Measurements from ENCODE around the gene CFAP57.

CFAP57 gene

DNA sequence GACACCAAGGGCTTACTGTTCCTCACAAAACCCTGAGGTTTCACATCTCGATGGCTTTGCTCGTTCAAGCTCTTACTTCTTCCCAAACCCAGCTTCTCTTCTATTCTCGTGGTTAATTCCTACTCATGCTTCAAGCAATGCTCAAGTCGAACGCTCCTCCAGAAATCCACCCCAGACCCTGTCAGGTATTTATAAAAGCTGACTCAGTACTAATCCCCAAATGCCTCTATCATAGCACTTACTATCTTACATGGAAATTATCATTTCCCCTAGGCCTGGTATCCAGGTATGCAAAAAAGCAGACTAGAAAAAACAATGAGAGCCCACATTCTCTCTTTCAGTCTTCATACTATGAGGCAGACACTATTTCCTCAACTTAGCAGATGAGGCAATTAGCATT is 6.4 kb upstream of the CFAP57 start:
- Histone ChIP-seq H3K27me3 (ENCODE audit: low read length) (no peaks in the 10 kb centered on the region), H3K4me2 (ENCODE audit: low read depth, low read length, poor library complexity, severe bottlenecking) (no peak overlapping the region), H3K9me2 (replicated peaks; ENCODE audit: insufficient read depth, low read length) (no peaks in the 10 kb centered on the region), H4K20me1 (ENCODE audit: low read depth, low read length) (no peaks in the 10 kb centered on the region), H3F3A (ENCODE audit: insufficient read depth) (no peaks in the 10 kb centered on the region; the same call in 1 of the 2 replicates), H3K9me3 (ENCODE audit: insufficient read depth, low read length) (no peaks in the 10 kb centered on the region), H3K27ac (ENCODE audit: low read depth, low read length) (no peak overlapping the region), H3K4me3 (ENCODE audit: insufficient read depth, low read length, poor library complexity, severe bottlenecking) (no peak overlapping the region), H3K9ac (ENCODE audit: low read length) (no peak overlapping the region), H2AFZ (ENCODE audit: low read depth, low read length, severe bottlenecking) (no peak overlapping the region), H3K36me3 (ENCODE audit: low read length) (peaks cover 24% of the 10 kb centered on the region; the same call in 1 of the 2 replicates), H3K79me2 (ENCODE audit: insufficient read depth, low read length) (peaks cover 10% of the 10 kb centered on the region; the same call in 1 of the 2 replicates)
- TF ChIP-seq, protein P1, sequence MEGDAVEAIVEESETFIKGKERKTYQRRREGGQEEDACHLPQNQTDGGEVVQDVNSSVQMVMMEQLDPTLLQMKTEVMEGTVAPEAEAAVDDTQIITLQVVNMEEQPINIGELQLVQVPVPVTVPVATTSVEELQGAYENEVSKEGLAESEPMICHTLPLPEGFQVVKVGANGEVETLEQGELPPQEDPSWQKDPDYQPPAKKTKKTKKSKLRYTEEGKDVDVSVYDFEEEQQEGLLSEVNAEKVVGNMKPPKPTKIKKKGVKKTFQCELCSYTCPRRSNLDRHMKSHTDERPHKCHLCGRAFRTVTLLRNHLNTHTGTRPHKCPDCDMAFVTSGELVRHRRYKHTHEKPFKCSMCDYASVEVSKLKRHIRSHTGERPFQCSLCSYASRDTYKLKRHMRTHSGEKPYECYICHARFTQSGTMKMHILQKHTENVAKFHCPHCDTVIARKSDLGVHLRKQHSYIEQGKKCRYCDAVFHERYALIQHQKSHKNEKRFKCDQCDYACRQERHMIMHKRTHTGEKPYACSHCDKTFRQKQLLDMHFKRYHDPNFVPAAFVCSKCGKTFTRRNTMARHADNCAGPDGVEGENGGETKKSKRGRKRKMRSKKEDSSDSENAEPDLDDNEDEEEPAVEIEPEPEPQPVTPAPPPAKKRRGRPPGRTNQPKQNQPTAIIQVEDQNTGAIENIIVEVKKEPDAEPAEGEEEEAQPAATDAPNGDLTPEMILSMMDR (IDR thresholded peaks at IDR 0.05; ENCODE audit: insufficient read depth, low read length, poor library complexity, severe bottlenecking) = no peak
- TF ChIP-seq EZH2phosphoT487 (conservative IDR thresholded peaks at IDR 0.05; ENCODE audit: low read length) = no peak

DNA sequence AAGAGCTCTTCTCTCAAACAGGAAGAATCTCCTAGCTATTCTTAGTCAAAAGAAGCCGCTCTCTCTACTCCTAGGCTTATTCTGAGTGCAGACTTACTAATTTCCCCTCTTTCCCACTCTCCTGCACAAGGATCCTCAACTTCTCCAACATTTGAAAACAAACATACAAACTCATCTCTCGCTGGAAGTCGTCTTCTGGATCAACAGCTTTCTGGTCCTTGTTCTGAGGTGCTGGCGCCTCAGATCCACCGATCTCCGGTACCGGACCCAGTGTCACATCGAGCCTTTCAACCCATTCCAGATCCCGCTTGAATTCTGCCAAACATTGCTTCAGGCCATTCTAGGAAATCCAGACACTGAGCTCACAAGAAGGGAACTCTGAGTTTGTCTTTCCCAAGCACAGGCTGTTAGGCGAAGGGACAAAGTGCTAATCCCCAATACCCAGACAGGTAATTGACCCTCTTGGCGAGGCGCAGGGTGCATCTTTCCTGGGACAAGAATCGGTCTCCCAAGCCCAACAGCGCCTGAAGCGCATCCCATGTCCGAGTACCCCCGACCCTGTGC is 736 bp upstream of the CFAP57 start:
- peaks cover 13% of the 10 kb centered on the region; the same call in 1 of the 2 replicates for H3K36me3 ChIP-seq (ENCODE audit: low read length)
- H3K9me3 ChIP-seq (ENCODE audit: insufficient read depth, low read length) = no peaks in the 10 kb centered on the region
- no peaks in the 10 kb centered on the region for H4K20me1 ChIP-seq (ENCODE audit: low read depth, low read length)
- peak overlapping the region; percentile 84 for H3K4me3 ChIP-seq (ENCODE audit: insufficient read depth, low read length, poor library complexity, severe bottlenecking)
- no peaks in the 10 kb centered on the region for H3K9me2 ChIP-seq (replicated peaks; ENCODE audit: insufficient read depth, low read length)
- no peaks in the 10 kb centered on the region for H3K27me3 ChIP-seq (ENCODE audit: low read length)
- TF ChIP-seq EZH2phosphoT487 (conservative IDR thresholded peaks at IDR 0.05; ENCODE audit: low read length) = no peak
- TF ChIP-seq, protein P1 (IDR thresholded peaks at IDR 0.05; ENCODE audit: insufficient read depth, low read length, poor library complexity, severe bottlenecking) = no peak
- no peaks in the 10 kb centered on the region for H3F3A ChIP-seq (ENCODE audit: insufficient read depth)
- no peak overlapping the region for H3K27ac ChIP-seq (ENCODE audit: low read depth, low read length)
- H3K4me2 ChIP-seq (ENCODE audit: low read depth, low read length, poor library complexity, severe bottlenecking) = peak overlapping the region; percentile 84
- H3K9ac ChIP-seq (ENCODE audit: low read length) = peak overlapping the region; percentile 84
- peak overlapping the region; percentile 57 for H2AFZ ChIP-seq (ENCODE audit: low read depth, low read length, severe bottlenecking)
- H3K79me2 ChIP-seq (ENCODE audit: insufficient read depth, low read length) = peaks cover 22% of the 10 kb centered on the region

DNA sequence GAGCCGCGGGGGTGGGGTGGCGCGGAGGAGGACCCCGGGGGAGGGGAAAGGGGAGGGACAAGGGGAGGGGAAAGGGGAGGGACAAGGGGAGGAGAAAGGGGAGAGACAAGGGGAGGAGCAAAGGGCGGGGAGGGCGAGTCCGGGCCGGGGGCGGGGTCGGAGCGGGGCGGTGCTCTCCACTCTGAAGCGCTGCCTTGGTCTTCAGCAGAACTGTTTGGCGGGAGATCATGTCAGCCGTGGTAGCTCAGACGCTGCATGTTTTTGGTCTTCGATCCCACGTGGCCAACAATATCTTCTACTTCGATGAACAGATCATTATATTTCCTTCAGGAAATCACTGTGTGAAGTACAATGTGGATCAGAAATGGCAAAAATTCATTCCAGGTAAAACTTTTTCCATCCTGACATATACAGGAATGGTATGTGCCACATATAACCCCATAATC is 420 bp downstream of the CFAP57 start:
- Histone ChIP-seq H3K4me2 (ENCODE audit: low read depth, low read length, poor library complexity, severe bottlenecking) (peak overlapping the region; percentile 84), H3K36me3 (ENCODE audit: low read length) (peaks cover 8% of the 10 kb centered on the region; the same call in 1 of the 2 replicates), H3K4me3 (ENCODE audit: insufficient read depth, low read length, poor library complexity, severe bottlenecking) (peak overlapping the region; percentile 84), H3K9me3 (ENCODE audit: insufficient read depth, low read length) (no peaks in the 10 kb centered on the region), H3K27ac (ENCODE audit: low read depth, low read length) (no peak overlapping the region), H3K79me2 (ENCODE audit: insufficient read depth, low read length) (peaks cover 22% of the 10 kb centered on the region), H3K9me2 (replicated peaks; ENCODE audit: insufficient read depth, low read length) (no peaks in the 10 kb centered on the region), H3F3A (ENCODE audit: insufficient read depth) (no peaks in the 10 kb centered on the region), H2AFZ (ENCODE audit: low read depth, low read length, severe bottlenecking) (peak overlapping the region; percentile 61), H3K9ac (ENCODE audit: low read length) (peak overlapping the region; percentile 84; the same call in 1 of the 2 replicates), H3K27me3 (ENCODE audit: low read length) (no peaks in the 10 kb centered on the region), H4K20me1 (ENCODE audit: low read depth, low read length) (no peaks in the 10 kb centered on the region)
- TF ChIP-seq, protein P1 (IDR thresholded peaks at IDR 0.05; ENCODE audit: insufficient read depth, low read length, poor library complexity, severe bottlenecking) = no peak
- TF ChIP-seq EZH2phosphoT487 (conservative IDR thresholded peaks at IDR 0.05; ENCODE audit: low read length) = no peak
